ENCODE measurements around the gene TXK.

The TXK gene

GRCh38 chr4:48153791-48154550, 19.9 kb upstream of the TXK start:
- TF ChIP-seq CTCF (IDR thresholded peaks at IDR 0.05; ENCODE audit: extremely low read depth, missing control alignments) = no peak
- no peak for DNase-seq (ENCODE audit: low spot score)

- no peak for DNase-seq (ENCODE audit: low spot score)
- no peak for TF ChIP-seq CTCF (IDR thresholded peaks at IDR 0.05; ENCODE audit: extremely low read depth, missing control alignments)
Observed at GRCh38 chr4:48152259-48152658, 18.2 kb upstream of the TXK start.

- TF ChIP-seq CTCF (IDR thresholded peaks at IDR 0.05; ENCODE audit: extremely low read depth, missing control alignments) = no peak
- DNase-seq (ENCODE audit: low spot score) = no peak
Observed at GRCh38 chr4:48149827-48150370, 15.8 kb upstream of the TXK start.

- no peak for TF ChIP-seq CTCF (IDR thresholded peaks at IDR 0.05; ENCODE audit: extremely low read depth, missing control alignments)
- DNase-seq (ENCODE audit: low spot score) = no peak
Observed at GRCh38 chr4:48147621-48148020, 13.6 kb upstream of the TXK start.

- DNase-seq (ENCODE audit: low spot score) = peak; percentile 25
- no peak for TF ChIP-seq CTCF (IDR thresholded peaks at IDR 0.05; ENCODE audit: extremely low read depth, missing control alignments)
Observed at GRCh38 chr4:48141048-48141447, 7.0 kb upstream of the TXK start.

- DNase-seq (ENCODE audit: low spot score) = no peak
- TF ChIP-seq CTCF (IDR thresholded peaks at IDR 0.05; ENCODE audit: extremely low read depth, missing control alignments) = no peak
Observed at GRCh38 chr4:48139691-48140090, 5.6 kb upstream of the TXK start.

GRCh38 chr4:48138936-48139335, 4.9 kb upstream of the TXK start:
- peak; percentile 17 for DNase-seq (ENCODE audit: low spot score)
- TF ChIP-seq CTCF (IDR thresholded peaks at IDR 0.05; ENCODE audit: extremely low read depth, missing control alignments) = no peak
